H9 (cell line): ENCODE measurements around the gene ARHGEF17. TPM values are rescaled to one million over a fixed set of nuclear protein-coding genes. Genes with fewer than 3 reads are reported as not detected.

Experiments
- DNase-seq: peaks from one replicate; pipeline ENCODE4 v3.0.0-alpha.2; 2017
- H2AFZ ChIP-seq: one replicate; pipeline ENCODE4 v1.6.1; 2013; ENCODE audit warnings: mild to moderate bottlenecking, low read length, control low read depth, moderate library complexity
- H2AK5ac ChIP-seq: 2 replicates; pipeline ENCODE4 v1.6.1; 2013; ENCODE audit warnings: low read length, control low read depth, mixed read lengths; ENCODE audit not compliant: insufficient read length
- H2BK120ac ChIP-seq: one replicate; pipeline ENCODE4 v1.6.1; 2013; ENCODE audit warnings: low read depth, mild to moderate bottlenecking, low read length, control low read depth, inconsistent platforms; ENCODE audit not compliant: poor library complexity, severe bottlenecking
- H2BK12ac ChIP-seq: 2 replicates; pipeline ENCODE4 v1.6.1; 2013; ENCODE audit warnings: low read length, control low read depth, mixed read lengths, low read depth; ENCODE audit not compliant: insufficient read length
- H2BK15ac ChIP-seq: 2 replicates; pipeline ENCODE4 v1.6.1; 2013; ENCODE audit warnings: low read depth, low read length, control low read depth
- H2BK20ac ChIP-seq: one replicate; pipeline ENCODE4 v1.6.1; 2013; ENCODE audit warnings: low read depth, mild to moderate bottlenecking, low read length, control low read depth, inconsistent platforms; ENCODE audit not compliant: poor library complexity, severe bottlenecking
- H2BK5ac ChIP-seq: 2 replicates; pipeline ENCODE4 v1.6.1; 2013; ENCODE audit warnings: low read length, control low read depth, mixed read lengths; ENCODE audit not compliant: insufficient read length
- H3K14ac ChIP-seq: 2 replicates; pipeline ENCODE4 v1.6.1; 2013; ENCODE audit warnings: low read length, control low read depth; ENCODE audit not compliant: insufficient read depth
- H3K18ac ChIP-seq: 2 replicates; pipeline ENCODE4 v1.6.1; 2013; ENCODE audit warnings: low read depth, mild to moderate bottlenecking, mixed read lengths, low read length, control low read depth; ENCODE audit not compliant: insufficient read length
- H3K23ac ChIP-seq: 2 replicates; pipeline ENCODE4 v1.6.1; 2013; ENCODE audit warnings: low read length, control low read depth, mixed read lengths, low read depth; ENCODE audit not compliant: insufficient read length
- H3K23me2 ChIP-seq: 2 replicates; pipeline ENCODE4 v1.6.1; 2013; ENCODE audit warnings: low read depth, mild to moderate bottlenecking, mixed read lengths, low read length, control low read depth; ENCODE audit not compliant: insufficient read length, poor library complexity, severe bottlenecking
- H3K27ac ChIP-seq: 2 replicates; pipeline ENCODE4 v1.5.1; 2013; ENCODE audit warnings: low read length, control low read depth, mixed read lengths, low read depth; ENCODE audit not compliant: insufficient read length
- H3K27me3 ChIP-seq: 2 replicates; pipeline ENCODE4 v1.6.1; 2013; ENCODE audit warnings: low read length, control low read depth, inconsistent platforms; ENCODE audit not compliant: insufficient read depth
- H3K4ac ChIP-seq: 2 replicates; pipeline ENCODE4 v1.6.1; 2013; ENCODE audit warnings: low read depth, mild to moderate bottlenecking, control low read depth, inconsistent platforms, low read length, moderate library complexity
- H3K4me1 ChIP-seq: 2 replicates; pipeline ENCODE4 v1.6.1; 2013; ENCODE audit warnings: low read length, control low read depth, inconsistent platforms; ENCODE audit not compliant: insufficient read depth
- H3K4me2 ChIP-seq: 2 replicates; pipeline ENCODE4 v1.6.1; 2013; ENCODE audit warnings: low read length, control low read depth, mixed read lengths; ENCODE audit not compliant: insufficient read length, insufficient read depth
- H3K56ac ChIP-seq: 2 replicates; pipeline ENCODE4 v1.6.1; 2013; ENCODE audit warnings: low read depth, mild to moderate bottlenecking, mixed read lengths, low read length, control low read depth; ENCODE audit not compliant: insufficient read length
- H3K79me1 ChIP-seq: 2 replicates; pipeline ENCODE4 v1.6.1; 2013; ENCODE audit warnings: low read depth, mild to moderate bottlenecking, moderate library complexity, low read length, control low read depth, inconsistent platforms; ENCODE audit not compliant: insufficient read depth, poor library complexity, severe bottlenecking
- H3K79me2 ChIP-seq: 2 replicates; pipeline ENCODE4 v1.6.1; 2013; ENCODE audit warnings: low read length, control low read depth, inconsistent platforms; ENCODE audit not compliant: insufficient read depth
- H3K9ac ChIP-seq: 2 replicates; pipeline ENCODE4 v1.6.1; 2013; ENCODE audit warnings: low read length, control low read depth, mixed read lengths; ENCODE audit not compliant: insufficient read length; ENCODE audit errors: extremely low read depth
- H3K9me3 ChIP-seq: one replicate; pipeline ENCODE4 v1.6.1; 2013; ENCODE audit warnings: low read depth, low read length, inconsistent platforms; ENCODE audit not compliant: control insufficient read depth
- H3T11ph ChIP-seq: one replicate; pipeline ENCODE4 v1.6.1; 2013; ENCODE audit warnings: mild to moderate bottlenecking, low read length, control low read depth, inconsistent platforms
- H4K20me1 ChIP-seq: one replicate; pipeline ENCODE4 v1.6.1; 2013; ENCODE audit not compliant: control insufficient read depth, insufficient read length, insufficient read depth
- H4K5ac ChIP-seq: 2 replicates; pipeline ENCODE4 v1.6.1; 2013; ENCODE audit warnings: low read depth, mild to moderate bottlenecking, mixed read lengths, low read length, control low read depth; ENCODE audit not compliant: insufficient read length
- H4K8ac ChIP-seq: replicated peaks from 2 replicates; pipeline ENCODE4 v1.6.1; 2013; ENCODE audit warnings: low read length, control low read depth, mixed read lengths, low read depth; ENCODE audit not compliant: insufficient read length
- H4K91ac ChIP-seq: 2 replicates; pipeline ENCODE4 v1.6.1; 2013; ENCODE audit warnings: low read depth, mild to moderate bottlenecking, moderate library complexity, mixed read lengths, low read length, control low read depth; ENCODE audit not compliant: insufficient read length
- H3K27ac Mint-ChIP-seq, 3 experiments: 2 replicates in 2 of 3; 3 replicates in 1 of 3; pipeline ENCODE4 v1.8.0; 2020 to 2021; ENCODE audit warnings: mixed read lengths in 3 of 3, mild to moderate bottlenecking in 1 of 3, moderate library complexity in 1 of 3
- H3K27me3 Mint-ChIP-seq: 2 replicates; pipeline ENCODE4 v1.8.0; 2021; ENCODE audit warnings: low read depth, mild to moderate bottlenecking, moderate library complexity, mixed read lengths
- H3K36me3 Mint-ChIP-seq, 3 experiments: 2 replicates in 2 of 3; 3 replicates in 1 of 3; pipeline ENCODE4 v1.8.0; 2020 to 2021; ENCODE audit warnings: low read depth in 3 of 3, mixed read lengths in 3 of 3; ENCODE audit not compliant: insufficient read depth in 1 of 3
- H3K4me1 Mint-ChIP-seq, 2 experiments: 2 replicates each; pipeline ENCODE4 v1.8.0; 2020; ENCODE audit warnings: mixed read lengths in 2 of 2
- H3K4me3 Mint-ChIP-seq, 2 experiments: 2 replicates in 1 of 2; 3 replicates in 1 of 2; pipeline ENCODE4 v1.8.0; 2020 to 2021; ENCODE audit warnings: mild to moderate bottlenecking in 2 of 2, mixed read lengths in 2 of 2, moderate library complexity in 1 of 2
- H3K9me3 Mint-ChIP-seq, 2 experiments: 2 replicates in 1 of 2; 3 replicates in 1 of 2; pipeline ENCODE4 v1.8.0; 2020; ENCODE audit warnings: mild to moderate bottlenecking in 2 of 2, mixed read lengths in 2 of 2, moderate library complexity in 1 of 2
- CTCF ChIP-seq: fragments of 200-600 bp; sonication (generic); conservative IDR thresholded peaks from 3 replicates; pipeline ENCODE4 v1.8.0; 2021; ENCODE audit warnings: antibody characterized with exemption, mild to moderate bottlenecking
- WGBS: extraction: QIAGEN DNeasy Blood & Tissue Kit; methylation state at CpG from one replicate; pipeline ENCODE4 v1.1.7; 2013; ENCODE audit warnings: missing lambda C conversion rate, low lambda C conversion rate, mixed read lengths; ENCODE audit not compliant: insufficient read length; ENCODE audit errors: extremely low coverage; 5-methylcytosine and 5-hydroxymethylcytosine counted together
- total RNA-seq: library from RNA; stranded (reverse); gene quantifications from 2 replicates; pipeline ENCODE4 v1.2.1, GENCODE V29; 2021

The ARHGEF17 gene
- total RNA-seq, 1 experiment from 2014 or later = 7.4 TPM

- WGBS = no CpG with 5 or more reads among the region's 7 CpGs
- H2BK120ac ChIP-seq = no peak overlapping the region
- TF ChIP-seq CTCF = no peak
- H3K27me3 Mint-ChIP-seq = peaks cover 23% of the 10 kb centered on the region
- H3K4me1 Mint-ChIP-seq = peaks cover 34 to 42% of the 10 kb centered on the region in 2 experiments
- no peaks in the 10 kb centered on the region for H4K20me1 ChIP-seq
- H3K9me3 Mint-ChIP-seq = no peaks in the 10 kb centered on the region
- H3K36me3 Mint-ChIP-seq = peaks cover 0 to 11% (median 5%) of the 10 kb centered on the region in 3 experiments; a peak in 3 of 7 replicates
- H3K14ac ChIP-seq = no peak overlapping the region
- H3K23ac ChIP-seq = no peak overlapping the region
- no peak overlapping the region for H2AFZ ChIP-seq
- H3K79me1 ChIP-seq = no peaks in the 10 kb centered on the region
- DNase-seq = no peak
- no peak overlapping the region for H3K4ac ChIP-seq
- H4K5ac ChIP-seq = no peak overlapping the region
- no peak overlapping the region for H3T11ph ChIP-seq
- H3K23me2 ChIP-seq = no peaks in the 10 kb centered on the region
- H3K27ac ChIP-seq = no peak overlapping the region
- H3K79me2 ChIP-seq = no peaks in the 10 kb centered on the region
- peak overlapping the region in 1 of 3 experiments; percentile 95; a peak in 2 of 7 replicates for H3K27ac Mint-ChIP-seq
- H2BK20ac ChIP-seq = no peak overlapping the region
- H2BK12ac ChIP-seq = no peak overlapping the region
- H3K9ac ChIP-seq = no peak overlapping the region
- H3K9me3 ChIP-seq = no peaks in the 10 kb centered on the region
- no peak overlapping the region for H4K8ac ChIP-seq
- no peak overlapping the region for H3K4me2 ChIP-seq
- no peak overlapping the region for H2AK5ac ChIP-seq
- no peak overlapping the region for H2BK15ac ChIP-seq
- 0 out of 5 replicates have a peak overlapping the region, but pooled peaks of 1 of the 2 experiments have one; percentile 19 for H3K4me3 Mint-ChIP-seq
- peaks cover 7% of the 10 kb centered on the region; the same call in 1 of the 2 replicates for H3K4me1 ChIP-seq
- H4K91ac ChIP-seq = no peak overlapping the region
- H3K56ac ChIP-seq = no peak overlapping the region
- no peaks in the 10 kb centered on the region for H3K27me3 ChIP-seq
- H2BK5ac ChIP-seq = no peak overlapping the region
- H3K18ac ChIP-seq = no peak overlapping the region
Measured at GRCh38 chr11:73322382-73323306, 14.6 kb downstream of the ARHGEF17 start.
